Right hindlimb (tissue), 1 donor: Measurements from ENCODE around the gene KIAA1755.
"Not testable (repeated sequence)": the region's sequence is repeated elsewhere in the genome, so short reads cannot be mapped to it uniquely, and the experiment has no call there.

Experiments used
- DNase-seq: peaks from one replicate; pipeline ENCODE4 v3.0.0-alpha.2; 2018

KIAA1755 gene

GRCh38 chr20:38286586-38287531 lies 26.3 kb upstream of the KIAA1755 start:
- peak; percentile 71 for DNase-seq

DNA sequence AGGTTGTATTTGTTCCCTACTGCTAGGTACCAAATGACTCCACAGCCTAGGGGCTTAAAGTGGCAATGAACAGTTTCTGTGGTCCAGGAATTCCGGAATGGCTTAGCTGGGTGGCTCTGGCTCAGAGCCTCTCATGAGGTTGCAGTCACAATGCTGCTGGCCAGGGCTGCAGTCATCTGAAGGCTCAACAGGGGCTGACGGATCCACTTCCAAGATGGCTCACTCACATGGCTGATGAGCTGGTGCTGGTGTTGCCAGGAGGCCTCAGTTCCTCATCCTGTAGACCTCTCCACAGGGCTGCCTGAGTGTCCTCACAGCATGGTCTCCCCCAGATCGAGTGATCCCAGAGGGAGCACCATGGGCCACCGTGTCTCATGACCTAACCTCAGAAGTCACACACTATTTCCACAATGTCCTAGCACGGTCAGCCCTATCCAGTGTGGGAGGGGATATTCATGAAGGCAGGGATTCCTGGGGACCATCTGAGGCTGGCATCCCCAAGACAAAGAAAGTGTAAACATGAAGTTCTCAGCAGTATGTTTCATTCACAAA lies 24.4 kb upstream of the KIAA1755 start:
- no peak for DNase-seq

DNA sequence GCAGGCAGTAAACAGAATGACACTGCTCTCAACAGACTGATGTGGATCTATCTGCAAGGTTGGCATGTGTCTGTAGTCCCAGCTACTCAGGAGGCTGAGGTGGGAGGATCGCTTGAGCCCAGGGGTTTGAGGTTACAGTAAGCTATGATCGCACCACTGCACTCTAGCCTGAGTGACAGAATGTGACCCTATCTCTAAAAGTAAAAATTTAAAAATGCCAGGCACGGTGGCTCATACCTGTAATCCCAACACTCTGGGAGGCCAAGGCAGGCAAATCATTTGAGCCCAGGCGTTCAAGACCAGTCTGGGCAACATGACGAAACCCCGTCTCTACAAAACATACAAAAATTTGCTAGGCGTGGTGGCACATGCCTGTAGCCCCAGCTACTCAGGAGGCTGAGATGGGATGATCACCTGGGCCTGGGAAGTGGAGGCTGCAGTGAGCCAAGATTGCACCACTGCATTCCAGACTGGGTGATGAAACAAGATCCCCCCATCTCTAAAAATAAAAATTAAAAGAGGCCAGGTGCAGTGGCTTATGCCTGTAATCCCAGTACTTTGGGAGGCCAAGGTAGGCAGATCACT lies 23.6 kb upstream of the KIAA1755 start:
- not testable (repeated sequence) for DNase-seq

DNA sequence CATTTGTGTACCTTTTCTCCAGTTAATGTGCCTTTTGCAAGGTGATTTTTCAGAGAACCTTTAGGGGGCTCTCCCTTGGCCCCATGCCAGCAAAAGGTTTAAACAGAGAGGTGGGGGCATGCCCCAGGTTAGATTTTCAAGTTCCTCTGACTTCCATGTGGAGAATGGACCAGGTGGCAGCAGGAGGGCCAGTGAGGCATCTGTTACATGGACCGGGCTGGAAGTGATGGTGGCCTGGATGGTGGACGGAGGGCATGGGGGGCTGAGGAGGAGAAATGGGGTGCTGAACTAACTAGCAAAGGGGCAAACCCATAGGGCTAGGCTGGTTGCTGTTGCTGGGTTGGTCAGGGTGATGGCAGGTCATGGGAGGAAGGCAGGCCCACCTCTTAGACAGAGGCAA lies 22.7 kb upstream of the KIAA1755 start:
- DNase-seq: no peak

- DNase-seq: not testable (repeated sequence)
Observed at GRCh38 chr20:38281176-38281915, 20.8 kb upstream of the KIAA1755 start.

- DNase-seq: no peak
Observed at GRCh38 chr20:38278763-38279162, 18.2 kb upstream of the KIAA1755 start.

- DNase-seq: peak; percentile 76
Observed at GRCh38 chr20:38278131-38278530, 17.6 kb upstream of the KIAA1755 start.

DNA sequence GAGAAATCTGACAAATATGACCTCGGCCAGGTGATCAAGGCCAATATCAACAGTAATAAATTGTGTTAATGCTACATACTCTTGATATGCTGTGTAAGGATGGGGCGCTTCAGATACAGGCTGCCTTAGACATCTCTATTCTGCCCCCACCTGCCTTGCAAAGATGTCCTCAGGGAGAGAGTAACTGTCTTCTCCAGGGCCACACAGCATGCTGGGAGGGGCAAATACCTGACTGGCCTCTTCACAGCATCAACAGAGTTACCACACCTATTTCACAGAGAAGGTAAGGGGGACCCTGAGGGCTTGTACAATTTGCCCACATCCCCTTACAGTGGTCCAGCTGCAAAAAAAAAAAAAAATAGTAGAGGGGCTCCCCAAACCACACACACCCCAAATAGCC lies 17.2 kb upstream of the KIAA1755 start:
- DNase-seq: no peak

GRCh38 chr20:38277285-38277684 lies 16.8 kb upstream of the KIAA1755 start:
- no peak for DNase-seq

GRCh38 chr20:38275815-38276550 lies 15.4 kb upstream of the KIAA1755 start:
- peak; percentile 2 for DNase-seq

- no peak for DNase-seq
Observed at GRCh38 chr20:38272961-38273360, 12.4 kb upstream of the KIAA1755 start.

GRCh38 chr20:38272398-38272797 lies 11.9 kb upstream of the KIAA1755 start:
- no peak for DNase-seq

- no peak for DNase-seq
Observed at GRCh38 chr20:38271608-38272120, 11.1 kb upstream of the KIAA1755 start.

- DNase-seq: peak; percentile 90
Observed at GRCh38 chr20:38270869-38271605, 10.5 kb upstream of the KIAA1755 start.

DNA sequence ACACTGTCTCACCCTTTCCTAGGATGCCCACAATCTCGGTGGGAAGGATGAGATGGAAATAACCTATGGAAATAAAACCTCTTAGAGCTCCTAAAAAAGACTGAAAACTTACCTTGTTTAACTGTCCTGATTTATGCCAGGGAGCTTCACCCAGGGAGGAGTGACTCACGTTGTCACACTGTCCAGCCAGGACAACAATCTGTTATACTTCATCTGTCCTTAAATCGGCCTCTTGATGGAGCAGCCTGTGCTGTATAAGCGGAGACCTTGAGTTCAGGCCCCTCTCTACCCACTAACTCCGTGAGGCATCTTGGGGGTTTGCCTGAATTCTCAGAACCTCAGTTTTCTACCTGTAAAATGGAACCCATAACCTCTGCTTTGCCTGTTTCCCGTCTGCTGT lies 9.2 kb upstream of the KIAA1755 start:
- no peak for DNase-seq

DNA sequence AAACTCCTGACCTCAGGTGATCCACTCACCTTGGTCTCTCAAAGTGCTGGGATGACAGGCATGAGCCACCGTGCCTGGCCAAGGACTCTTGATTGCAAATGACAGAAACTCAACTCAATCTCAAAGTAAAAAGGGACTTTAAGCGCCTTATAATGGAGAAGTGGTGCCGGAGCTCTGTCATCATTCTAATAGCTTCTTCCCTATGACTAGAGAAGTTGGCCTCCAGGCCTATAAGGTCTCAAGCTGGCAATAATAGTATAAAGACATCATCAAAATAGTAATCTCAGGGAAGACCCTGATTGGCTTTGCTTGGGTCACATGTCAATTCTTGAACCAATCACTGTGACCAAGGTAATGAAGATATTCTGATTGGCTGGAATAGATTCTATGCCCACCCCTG lies 8.5 kb upstream of the KIAA1755 start:
- DNase-seq: no peak

DNA sequence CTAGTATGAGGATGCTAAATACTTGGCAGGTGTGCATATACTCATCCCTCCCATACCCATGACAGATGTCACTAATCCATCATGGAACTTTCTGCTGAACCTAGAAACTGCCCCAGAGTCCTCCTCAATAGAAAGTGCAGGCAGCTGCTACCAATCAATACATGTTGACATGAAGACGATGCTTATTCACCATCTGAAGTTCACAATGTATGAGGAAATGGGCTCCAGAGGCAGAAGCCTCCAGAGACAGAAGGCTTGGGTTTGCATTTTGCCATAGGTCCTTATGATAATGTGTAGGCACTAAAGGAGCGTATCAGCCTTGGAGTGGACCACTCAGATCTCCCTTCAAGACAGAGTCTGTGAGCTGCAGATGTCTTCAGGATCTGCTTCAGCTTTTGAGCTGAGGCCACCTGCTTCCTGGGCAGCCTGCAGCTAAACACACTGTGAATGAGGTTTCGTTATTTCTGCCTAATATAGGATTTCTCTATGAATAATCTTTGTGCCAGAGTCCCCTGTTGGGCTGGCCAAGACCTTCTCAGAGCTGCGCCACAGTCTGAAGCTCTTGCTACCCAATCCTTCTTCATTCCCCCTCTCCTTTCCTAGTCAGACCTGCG lies 7.5 kb upstream of the KIAA1755 start:
- DNase-seq: no peak

DNA sequence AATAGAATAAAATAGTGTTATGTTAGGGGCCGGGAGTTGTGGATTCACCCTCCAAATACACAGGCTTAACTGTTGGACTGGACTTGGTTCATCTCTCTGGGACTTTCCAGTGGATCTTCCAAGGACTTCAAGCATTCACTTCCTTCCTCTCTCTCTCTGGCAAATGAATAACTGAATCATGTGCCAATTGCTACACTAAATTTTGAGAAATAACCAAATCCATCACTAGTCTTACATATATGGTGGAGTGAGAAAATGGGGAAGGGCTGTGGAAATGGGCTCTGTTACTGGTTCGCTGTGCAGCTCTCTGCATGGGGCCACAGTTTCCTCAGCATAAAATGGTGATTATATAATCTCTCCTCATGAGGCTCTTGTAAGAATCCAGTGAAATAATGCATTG lies 6.8 kb upstream of the KIAA1755 start:
- no peak for DNase-seq

- no peak for DNase-seq
Observed at GRCh38 chr20:38266426-38266825, 5.9 kb upstream of the KIAA1755 start.

DNA sequence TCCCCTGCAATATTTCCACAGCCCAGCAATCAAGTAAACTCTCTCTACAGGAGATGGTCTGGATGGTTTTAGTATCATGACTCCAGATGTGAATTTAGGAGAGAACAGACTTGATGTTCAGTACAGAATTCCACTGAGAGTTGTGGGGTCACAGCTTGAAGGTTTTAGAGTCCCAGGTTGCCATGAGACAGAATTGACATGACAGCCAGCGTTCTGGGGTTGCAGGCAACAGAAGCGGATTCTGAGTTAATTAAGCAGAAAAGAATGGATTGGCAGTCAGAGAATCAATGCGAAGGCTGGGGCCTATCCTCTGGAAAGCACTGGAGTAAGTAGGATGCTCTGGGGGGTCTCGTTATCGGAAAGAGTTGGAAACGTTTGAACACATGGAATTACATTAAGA lies 2.4 kb upstream of the KIAA1755 start:
- DNase-seq: no peak

- peak; percentile 9 for DNase-seq
Observed at GRCh38 chr20:38261054-38261390, 487 bp upstream of the KIAA1755 start.
